IPS-11a (cell line): ENCODE measurements around the gene MAP3K4.
A peak's percentile ranks its signal among the peaks of the same experiment; 100 is the strongest.

Experiments used
- H3K4me3 ChIP-seq: one replicate; pipeline ENCODE4 v1.5.1; 2013; ENCODE audit warnings: low read depth, low read length, control low read depth

The MAP3K4 gene

GRCh38 chr6:160991406-160992060 lies at the start of gene MAP3K4:
Gene MAP3K4, plus strand, starts transcription at chr6:160991769. Its CDS starts 163 bp downstream, at chr6:160991932.
- H3K4me3 ChIP-seq: peak within 1 kb of the TSS; percentile 88

- H3K4me3 ChIP-seq: no peak overlapping the region
These were observed 47.6 kb upstream of the MAP3K4 start for GRCh38 chr6:160943997-160944396.

GRCh38 chr6:160945516-160946177 lies 45.9 kb upstream of the MAP3K4 start:
- H3K4me3 ChIP-seq: no peak overlapping the region

- H3K4me3 ChIP-seq: no peak overlapping the region
These were observed 42.0 kb upstream of the MAP3K4 start for GRCh38 chr6:160949531-160949930.

GRCh38 chr6:160950507-160950906 lies 41.1 kb upstream of the MAP3K4 start:
- no peak overlapping the region for H3K4me3 ChIP-seq

GRCh38 chr6:160951187-160952030 lies 40.2 kb upstream of the MAP3K4 start:
- H3K4me3 ChIP-seq: no peak overlapping the region

GRCh38 chr6:160952633-160953281 lies 38.8 kb upstream of the MAP3K4 start:
- no peak overlapping the region for H3K4me3 ChIP-seq

GRCh38 chr6:160955508-160956295 lies 35.9 kb upstream of the MAP3K4 start:
- H3K4me3 ChIP-seq: no peak overlapping the region

- H3K4me3 ChIP-seq: no peak overlapping the region
These were observed 35.1 kb upstream of the MAP3K4 start for GRCh38 chr6:160956300-160957035.

- no peak overlapping the region for H3K4me3 ChIP-seq
These were observed 31.7 kb upstream of the MAP3K4 start for GRCh38 chr6:160959726-160960435.

- no peak overlapping the region for H3K4me3 ChIP-seq
These were observed 30.7 kb upstream of the MAP3K4 start for GRCh38 chr6:160960839-160961238.

GRCh38 chr6:160962835-160963623 lies 28.5 kb upstream of the MAP3K4 start:
- H3K4me3 ChIP-seq: no peak overlapping the region

- H3K4me3 ChIP-seq: no peak overlapping the region
These were observed 27.9 kb upstream of the MAP3K4 start for GRCh38 chr6:160963651-160964050.

- H3K4me3 ChIP-seq: no peak overlapping the region
These were observed 25.7 kb upstream of the MAP3K4 start for GRCh38 chr6:160965893-160966292.

- no peak overlapping the region for H3K4me3 ChIP-seq
These were observed 24.9 kb upstream of the MAP3K4 start for GRCh38 chr6:160966493-160967229.

GRCh38 chr6:160967351-160967750 lies 24.2 kb upstream of the MAP3K4 start:
- H3K4me3 ChIP-seq: no peak overlapping the region

- H3K4me3 ChIP-seq: no peak overlapping the region
These were observed 23.7 kb upstream of the MAP3K4 start for GRCh38 chr6:160967833-160968232.

GRCh38 chr6:160971171-160971570 lies 20.4 kb upstream of the MAP3K4 start:
- no peak overlapping the region for H3K4me3 ChIP-seq
